ENCODE measurements around the gene PLIN3.

DNA sequence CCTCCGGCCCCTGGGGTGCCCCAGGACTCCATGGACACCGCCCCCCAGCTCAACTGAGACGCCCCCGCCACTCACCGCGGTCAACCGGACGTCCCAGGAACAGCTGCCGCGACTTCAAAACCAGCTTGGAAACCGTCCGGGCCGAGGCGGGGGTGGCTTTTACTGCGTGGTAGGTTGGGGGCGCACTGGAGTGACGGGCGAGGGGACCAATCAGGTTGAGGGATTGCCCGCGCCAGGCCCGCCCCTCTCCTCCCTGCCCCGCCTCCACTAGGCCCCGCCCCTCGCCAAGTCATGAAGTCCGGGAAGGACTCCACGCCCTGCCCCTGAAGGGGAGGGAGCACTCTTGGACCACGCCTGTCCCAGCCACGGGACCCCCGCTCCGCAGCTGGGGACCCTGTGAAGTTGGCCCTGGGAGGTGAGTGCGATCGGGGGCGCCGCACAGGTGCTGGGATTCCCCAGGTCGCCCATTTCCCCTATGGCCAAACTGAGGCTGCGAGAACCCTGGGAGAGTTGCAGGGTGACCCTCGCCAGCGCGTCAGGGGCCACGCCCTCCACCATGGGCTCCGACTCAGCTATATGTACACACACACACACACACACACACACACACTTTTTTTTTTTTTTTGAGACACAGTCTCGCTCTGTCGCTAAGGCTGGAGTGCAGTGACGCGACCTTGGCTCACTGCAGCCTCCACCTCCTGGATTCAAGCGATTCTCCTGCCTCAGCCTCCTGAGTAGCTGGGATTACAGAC is at the start of gene PLIN3:
- TF ChIP-seq CTCF (conservative IDR thresholded peaks at IDR 0.05): no peak
- no peak for TF ChIP-seq ZFX (IDR thresholded peaks at IDR 0.05)

Measured in C4-2B (cell line).